PC-3 (cell line): ENCODE measurements around the gene MYO3B. TPM values are rescaled to one million over a fixed set of nuclear protein-coding genes. Genes with fewer than 3 reads are reported as not detected.

Experiments used
- ATAC-seq: fragments of 200-7000 bp; cut with Tn5 transposase; 2 replicates; pipeline ENCODE4 v1.9.1; 2020; ENCODE audit warnings: mild to moderate bottlenecking, moderate library complexity
- BruUV-seq: library from RNA; stranded (reverse); fragments of 400-500 nt; replicated peaks from 2 replicates; lab custom pipeline; 2021; lab: Mats Ljungman, UMichigan
- CTCF ChIA-PET: fragments of 300-600 bp; sonication (Branson Sonifier 250); formaldehyde crosslinking; loops from one replicate; lab custom pipeline; 2022; ENCODE audit warnings: antibody characterized with exemption; lab: Charles Lee
- POLR2A ChIA-PET: fragments of 300-600 bp; sonication (Branson Sonifier 250); formaldehyde crosslinking; loops from one replicate; lab custom pipeline; 2022; ENCODE audit warnings: antibody characterized with exemption; ENCODE audit not compliant: unreplicated experiment; lab: Charles Lee
- DNase-seq: peaks from one replicate; pipeline ENCODE4 v3.0.0-alpha.2; 2015
- H2AFZ ChIP-seq: fragments of 300-600 bp; sonication (generic); 2 replicates; pipeline ENCODE4 v1.6.0; 2016; ENCODE audit warnings: antibody characterized with exemption, low read length
- H3F3A ChIP-seq: fragments of 300-600 bp; sonication (generic); one replicate; pipeline ENCODE4 v1.6.0; 2017; ENCODE audit warnings: antibody characterized with exemption, low read length, control low read depth, mild to moderate bottlenecking; ENCODE audit not compliant: unreplicated experiment
- H3K27ac ChIP-seq: fragments of 300-600 bp; sonication (generic); 2 replicates; pipeline ENCODE4 v1.5.1; 2016; ENCODE audit warnings: mild to moderate bottlenecking, low read length
- H3K27me3 ChIP-seq: fragments of 300-600 bp; sonication (generic); 2 replicates; pipeline ENCODE4 v1.6.1; 2016; ENCODE audit warnings: low read length, mixed read lengths
- H3K36me3 ChIP-seq: fragments of 300-600 bp; sonication (generic); 2 replicates; pipeline ENCODE4 v1.6.1; 2016; ENCODE audit warnings: low read depth, mixed run types, low read length, mixed read lengths
- H3K4me1 ChIP-seq: fragments of 300-600 bp; sonication (generic); 2 replicates; pipeline ENCODE4 v1.5.1; 2016; ENCODE audit warnings: low read length; ENCODE audit not compliant: insufficient read depth
- H3K4me2 ChIP-seq: fragments of 300-600 bp; sonication (generic); 2 replicates; pipeline ENCODE4 v1.6.0; 2016; ENCODE audit warnings: low read length
- H3K4me3 ChIP-seq: fragments of 300-600 bp; sonication (generic); 2 replicates; pipeline ENCODE4 v1.5.1; 2016; ENCODE audit warnings: mild to moderate bottlenecking, low read length, mixed read lengths
- H3K79me2 ChIP-seq: fragments of 300-600 bp; sonication (generic); 2 replicates; pipeline ENCODE4 v1.6.1; 2017; ENCODE audit warnings: low read length, mixed read lengths
- H3K9ac ChIP-seq: fragments of 300-600 bp; sonication (generic); 2 replicates; pipeline ENCODE4 v1.6.0; 2016; ENCODE audit warnings: mild to moderate bottlenecking, low read length
- H3K9me2 ChIP-seq: fragments of 300-600 bp; sonication (generic); replicated peaks from 2 replicates; pipeline ENCODE4 v1.6.1; 2016; ENCODE audit warnings: mixed run types, low read length, mixed read lengths
- H3K9me3 ChIP-seq: fragments of 300-600 bp; sonication (generic); 2 replicates; pipeline ENCODE4 v1.6.1; 2016; ENCODE audit warnings: low read length, mixed read lengths
- H4K20me1 ChIP-seq: fragments of 300-600 bp; sonication (generic); 2 replicates; pipeline ENCODE4 v1.6.1; 2016; ENCODE audit warnings: low read length, mixed read lengths
- EZH2 ChIP-seq: fragments of 300-600 bp; sonication (generic); IDR thresholded peaks from one replicate; pipeline ENCODE4 v1.6.1; 2017; ENCODE audit warnings: antibody characterized with exemption, mild to moderate bottlenecking, low read length; ENCODE audit not compliant: unreplicated experiment
- EZH2phosphoT487 ChIP-seq: fragments of 300-600 bp; sonication (generic); IDR thresholded peaks from 2 replicates; pipeline ENCODE4 v1.6.1; 2018; ENCODE audit warnings: mild to moderate bottlenecking, antibody characterized with exemption, low read length, borderline replicate concordance
- intact Hi-C: fragments of 100-400 bp; cut with micrococcal nuclease; formaldehyde crosslinking; loops from 2 replicates; pipeline ENCODE4 v1.9.0; 2023
- total RNA-seq: library from RNA; depleted of rRNA; stranded (reverse); fragments of >200 nt; gene quantifications from 2 replicates; pipeline ENCODE4 v1.2.3, GENCODE V29; 2014
- TF ChIP-seq, protein P1 (sequence below): fragments of 300-600 bp; sonication (generic); conservative IDR thresholded peaks from 2 replicates; pipeline ENCODE4 v1.5.1; 2017; ENCODE audit warnings: antibody characterized with exemption, low read depth, mild to moderate bottlenecking, low read length

Gene MYO3B
- total RNA-seq, 1 experiment from 2014 or later: 1.1 TPM

DNA sequence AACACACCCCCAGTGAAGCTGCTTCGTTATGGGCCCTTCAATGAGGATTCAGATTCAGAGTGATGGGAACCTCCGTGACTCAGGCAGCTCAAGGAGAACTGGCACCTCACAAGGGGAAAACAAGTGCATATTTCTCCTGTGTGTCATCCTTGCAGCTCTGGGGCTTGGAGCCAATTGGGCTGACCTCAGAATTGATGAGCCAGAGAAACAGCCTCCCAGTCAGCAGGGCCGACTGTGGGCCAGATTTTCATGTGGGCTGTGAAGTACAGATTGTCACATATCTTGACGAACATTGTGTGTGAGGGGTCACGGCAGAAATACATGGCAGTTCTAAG lies 347.6 kb downstream of the MYO3B start:
- Histone ChIP-seq H3K27ac (peak overlapping the region; percentile 39), H3K9me3 (no peaks in the 10 kb centered on the region), H3K4me3 (no peak overlapping the region), H3K27me3 (no peaks in the 10 kb centered on the region), H4K20me1 (no peaks in the 10 kb centered on the region), H2AFZ (0 out of 2 replicates have a peak overlapping the region, but pooled peaks have one; percentile 22), H3K4me2 (peak overlapping the region; percentile 70), H3K79me2 (no peaks in the 10 kb centered on the region), H3K9ac (no peak overlapping the region), H3K36me3 (no peaks in the 10 kb centered on the region), H3K9me2 (no peaks in the 10 kb centered on the region), H3F3A (no peaks in the 10 kb centered on the region), H3K4me1 (peaks cover 25% of the 10 kb centered on the region)
- ATAC-seq (peak; percentile 84), DNase-seq (peak; percentile 97)
- intact Hi-C loops: no loop called here
- BruUV-seq: no TSS peak
- ChIA-PET POLR2A (interaction anchor here (0.7 kb wide), 1 partner anchor 100 kb away, joined by 3 read pairs; no protein-coding TSS in a partner anchor), CTCF (no interaction called here)
- no peak for TF ChIP-seq EZH2phosphoT487
- TF ChIP-seq EZH2: no peak
- TF ChIP-seq, protein P1, sequence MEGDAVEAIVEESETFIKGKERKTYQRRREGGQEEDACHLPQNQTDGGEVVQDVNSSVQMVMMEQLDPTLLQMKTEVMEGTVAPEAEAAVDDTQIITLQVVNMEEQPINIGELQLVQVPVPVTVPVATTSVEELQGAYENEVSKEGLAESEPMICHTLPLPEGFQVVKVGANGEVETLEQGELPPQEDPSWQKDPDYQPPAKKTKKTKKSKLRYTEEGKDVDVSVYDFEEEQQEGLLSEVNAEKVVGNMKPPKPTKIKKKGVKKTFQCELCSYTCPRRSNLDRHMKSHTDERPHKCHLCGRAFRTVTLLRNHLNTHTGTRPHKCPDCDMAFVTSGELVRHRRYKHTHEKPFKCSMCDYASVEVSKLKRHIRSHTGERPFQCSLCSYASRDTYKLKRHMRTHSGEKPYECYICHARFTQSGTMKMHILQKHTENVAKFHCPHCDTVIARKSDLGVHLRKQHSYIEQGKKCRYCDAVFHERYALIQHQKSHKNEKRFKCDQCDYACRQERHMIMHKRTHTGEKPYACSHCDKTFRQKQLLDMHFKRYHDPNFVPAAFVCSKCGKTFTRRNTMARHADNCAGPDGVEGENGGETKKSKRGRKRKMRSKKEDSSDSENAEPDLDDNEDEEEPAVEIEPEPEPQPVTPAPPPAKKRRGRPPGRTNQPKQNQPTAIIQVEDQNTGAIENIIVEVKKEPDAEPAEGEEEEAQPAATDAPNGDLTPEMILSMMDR: no peak

DNA sequence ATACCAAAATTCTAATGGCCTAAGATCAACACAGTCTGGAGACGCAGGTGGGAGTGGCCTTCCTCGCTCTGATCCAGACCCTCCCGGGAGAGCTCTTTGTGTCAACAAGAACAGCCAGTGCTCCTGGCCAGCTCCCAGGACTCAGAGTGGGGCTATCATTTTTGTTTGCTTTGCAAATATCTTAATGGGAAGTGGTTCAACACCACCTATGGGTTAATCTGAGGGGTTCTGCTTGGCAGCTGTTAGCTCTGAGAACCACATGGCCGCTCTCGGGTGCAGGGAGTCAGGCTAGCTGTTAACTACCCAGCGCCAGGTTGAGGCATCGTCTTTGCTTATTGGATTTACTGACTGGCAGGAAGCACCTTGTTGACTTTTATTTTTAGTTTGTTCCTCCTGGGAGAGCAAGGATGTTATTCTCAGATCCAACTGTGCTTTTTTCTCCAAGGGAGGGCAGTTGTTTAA lies 352.4 kb downstream of the MYO3B start:
- Histone ChIP-seq H2AFZ (peak overlapping the region; percentile 56), H3K4me1 (peaks cover 22% of the 10 kb centered on the region), H3K9ac (no peak overlapping the region), H3K4me3 (peak overlapping the region; percentile 47), H3K27ac (no peak overlapping the region), H3K4me2 (peak overlapping the region; percentile 72), H3K27me3 (no peaks in the 10 kb centered on the region), H3K9me3 (no peaks in the 10 kb centered on the region), H3K79me2 (no peaks in the 10 kb centered on the region), H3K9me2 (no peaks in the 10 kb centered on the region), H3K36me3 (no peaks in the 10 kb centered on the region), H4K20me1 (no peaks in the 10 kb centered on the region), H3F3A (no peaks in the 10 kb centered on the region)
- intact Hi-C loops: loop anchor here (5.0 kb wide), 1 partner anchor 108 kb away; no protein-coding TSS in a partner anchor
- CTCF ChIA-PET: interaction anchor here (0.7 to 0.8 kb wide), 2 partner anchors 69 to 105 kb away, joined by 3 read pairs; no protein-coding TSS in a partner anchor
- peak; percentile 80 for ATAC-seq
- POLR2A ChIA-PET: interaction anchor here (0.6 kb wide), 2 partner anchors 302 to 352 kb away, joined by 3 to 8 read pairs; no protein-coding TSS in a partner anchor
- no peak for TF ChIP-seq EZH2
- no peak for TF ChIP-seq EZH2phosphoT487
- TF ChIP-seq, protein P1: no peak
- no TSS peak for BruUV-seq
- DNase-seq: peak; percentile 74
